ENCODE measurements around the gene MNAT1. TPM values are rescaled to one million over a fixed set of nuclear protein-coding genes. Genes with fewer than 3 reads are reported as not detected.

The MNAT1 gene
- total RNA-seq, 1 donor from 2014 or later, result 114 TPM

- no peaks in the 10 kb centered on the region for H3K79me2 ChIP-seq (ENCODE audit: low read depth)
- TF ChIP-seq, protein P1, sequence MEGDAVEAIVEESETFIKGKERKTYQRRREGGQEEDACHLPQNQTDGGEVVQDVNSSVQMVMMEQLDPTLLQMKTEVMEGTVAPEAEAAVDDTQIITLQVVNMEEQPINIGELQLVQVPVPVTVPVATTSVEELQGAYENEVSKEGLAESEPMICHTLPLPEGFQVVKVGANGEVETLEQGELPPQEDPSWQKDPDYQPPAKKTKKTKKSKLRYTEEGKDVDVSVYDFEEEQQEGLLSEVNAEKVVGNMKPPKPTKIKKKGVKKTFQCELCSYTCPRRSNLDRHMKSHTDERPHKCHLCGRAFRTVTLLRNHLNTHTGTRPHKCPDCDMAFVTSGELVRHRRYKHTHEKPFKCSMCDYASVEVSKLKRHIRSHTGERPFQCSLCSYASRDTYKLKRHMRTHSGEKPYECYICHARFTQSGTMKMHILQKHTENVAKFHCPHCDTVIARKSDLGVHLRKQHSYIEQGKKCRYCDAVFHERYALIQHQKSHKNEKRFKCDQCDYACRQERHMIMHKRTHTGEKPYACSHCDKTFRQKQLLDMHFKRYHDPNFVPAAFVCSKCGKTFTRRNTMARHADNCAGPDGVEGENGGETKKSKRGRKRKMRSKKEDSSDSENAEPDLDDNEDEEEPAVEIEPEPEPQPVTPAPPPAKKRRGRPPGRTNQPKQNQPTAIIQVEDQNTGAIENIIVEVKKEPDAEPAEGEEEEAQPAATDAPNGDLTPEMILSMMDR (IDR thresholded peaks at IDR 0.05), result no peak
- no peak for TF ChIP-seq EZH2 (IDR thresholded peaks at IDR 0.05)
- no peak for TF ChIP-seq EZH2phosphoT487 (IDR thresholded peaks at IDR 0.05)
Measured at GRCh38 chr14:60863249-60863648, 128.7 kb downstream of the MNAT1 start.

GRCh38 chr14:60865378-60866127 lies 131.0 kb downstream of the MNAT1 start:
- peaks cover 2% of the 10 kb centered on the region for H3K4me1 Mint-ChIP-seq
- Histone ChIP-seq H4K20me1 (ENCODE audit: low read depth) (no peaks in the 10 kb centered on the region), H3K27ac (no peak overlapping the region), H3K36me3 (no peaks in the 10 kb centered on the region), H3F3A (ENCODE audit: low read depth) (no peaks in the 10 kb centered on the region), H2AFZ (replicated peaks) (no peak overlapping the region), H3K79me2 (ENCODE audit: low read depth) (no peaks in the 10 kb centered on the region), H3K4me1 (no peaks in the 10 kb centered on the region), H3K9ac (no peak overlapping the region), H3K4me3 (no peak overlapping the region), H3K9me3 (ENCODE audit: low read depth) (no peaks in the 10 kb centered on the region), H3K4me2 (no peak overlapping the region), H3K27me3 (no peaks in the 10 kb centered on the region)
- H3K9me3 Mint-ChIP-seq, result no peaks in the 10 kb centered on the region
- no peaks in the 10 kb centered on the region for H3K27me3 Mint-ChIP-seq (ENCODE audit: insufficient read depth, low read depth)
- TF ChIP-seq EZH2 (IDR thresholded peaks at IDR 0.05) (no peak), EZH2phosphoT487 (IDR thresholded peaks at IDR 0.05) (no peak)
- TF ChIP-seq, protein P1 (IDR thresholded peaks at IDR 0.05), result no peak
- no peak overlapping the region for H3K27ac Mint-ChIP-seq
- H3K4me3 Mint-ChIP-seq, result no peak overlapping the region
- no peak for DNase-seq (ENCODE audit: low spot score)
- no peaks in the 10 kb centered on the region for H3K36me3 Mint-ChIP-seq

More at GRCh38 chr14:60863249-60863648, 128.7 kb downstream of the MNAT1 start:
- H3K27ac ChIP-seq, result no peak overlapping the region
- no peak overlapping the region for H3K4me3 Mint-ChIP-seq
- H3K9me3 Mint-ChIP-seq, result no peaks in the 10 kb centered on the region
- H2AFZ ChIP-seq (replicated peaks), result no peak overlapping the region
- peaks cover 2% of the 10 kb centered on the region for H3K4me1 Mint-ChIP-seq
- no peaks in the 10 kb centered on the region for H3K27me3 Mint-ChIP-seq (ENCODE audit: insufficient read depth, low read depth)
- no peaks in the 10 kb centered on the region for H4K20me1 ChIP-seq (ENCODE audit: low read depth)
- H3K4me3 ChIP-seq, result no peak overlapping the region
- H3F3A ChIP-seq (ENCODE audit: low read depth), result no peaks in the 10 kb centered on the region
- no peaks in the 10 kb centered on the region for H3K27me3 ChIP-seq
- no peak overlapping the region for H3K9ac ChIP-seq
- H3K4me1 ChIP-seq, result no peaks in the 10 kb centered on the region
- no peaks in the 10 kb centered on the region for H3K36me3 ChIP-seq
- H3K4me2 ChIP-seq, result no peak overlapping the region
- H3K27ac Mint-ChIP-seq, result no peak overlapping the region
- no peaks in the 10 kb centered on the region for H3K9me3 ChIP-seq (ENCODE audit: low read depth)
- no peak for DNase-seq (ENCODE audit: low spot score)
- no peaks in the 10 kb centered on the region for H3K36me3 Mint-ChIP-seq

GRCh38 chr14:60867503-60868172 lies 133.1 kb downstream of the MNAT1 start:
- Histone ChIP-seq H3K27me3 (no peaks in the 10 kb centered on the region), H3K4me2 (no peak overlapping the region), H3K9ac (no peak overlapping the region), H3F3A (ENCODE audit: low read depth) (no peaks in the 10 kb centered on the region), H3K9me3 (ENCODE audit: low read depth) (no peaks in the 10 kb centered on the region), H3K4me1 (no peaks in the 10 kb centered on the region), H3K36me3 (no peaks in the 10 kb centered on the region), H3K27ac (no peak overlapping the region), H4K20me1 (ENCODE audit: low read depth) (no peaks in the 10 kb centered on the region), H2AFZ (replicated peaks) (no peak overlapping the region), H3K4me3 (no peak overlapping the region), H3K79me2 (ENCODE audit: low read depth) (no peaks in the 10 kb centered on the region)
- no peaks in the 10 kb centered on the region for H3K4me1 Mint-ChIP-seq
- H3K9me3 Mint-ChIP-seq, result no peaks in the 10 kb centered on the region
- TF ChIP-seq EZH2 (IDR thresholded peaks at IDR 0.05) (no peak), EZH2phosphoT487 (IDR thresholded peaks at IDR 0.05) (no peak)
- TF ChIP-seq, protein P1 (IDR thresholded peaks at IDR 0.05), result no peak
- H3K27me3 Mint-ChIP-seq (ENCODE audit: insufficient read depth, low read depth), result no peaks in the 10 kb centered on the region
- no peak for DNase-seq (ENCODE audit: low spot score)
- H3K4me3 Mint-ChIP-seq, result no peak overlapping the region
- H3K27ac Mint-ChIP-seq, result no peak overlapping the region
- no peaks in the 10 kb centered on the region for H3K36me3 Mint-ChIP-seq

Measured in neural progenitor cell (in vitro differentiated cells).